ENCODE results near the gene ARL6IP4.

- no peak for TF ChIP-seq POLR2AphosphoS5 (IDR thresholded peaks at IDR 0.05)
- TF ChIP-seq, protein P1, sequence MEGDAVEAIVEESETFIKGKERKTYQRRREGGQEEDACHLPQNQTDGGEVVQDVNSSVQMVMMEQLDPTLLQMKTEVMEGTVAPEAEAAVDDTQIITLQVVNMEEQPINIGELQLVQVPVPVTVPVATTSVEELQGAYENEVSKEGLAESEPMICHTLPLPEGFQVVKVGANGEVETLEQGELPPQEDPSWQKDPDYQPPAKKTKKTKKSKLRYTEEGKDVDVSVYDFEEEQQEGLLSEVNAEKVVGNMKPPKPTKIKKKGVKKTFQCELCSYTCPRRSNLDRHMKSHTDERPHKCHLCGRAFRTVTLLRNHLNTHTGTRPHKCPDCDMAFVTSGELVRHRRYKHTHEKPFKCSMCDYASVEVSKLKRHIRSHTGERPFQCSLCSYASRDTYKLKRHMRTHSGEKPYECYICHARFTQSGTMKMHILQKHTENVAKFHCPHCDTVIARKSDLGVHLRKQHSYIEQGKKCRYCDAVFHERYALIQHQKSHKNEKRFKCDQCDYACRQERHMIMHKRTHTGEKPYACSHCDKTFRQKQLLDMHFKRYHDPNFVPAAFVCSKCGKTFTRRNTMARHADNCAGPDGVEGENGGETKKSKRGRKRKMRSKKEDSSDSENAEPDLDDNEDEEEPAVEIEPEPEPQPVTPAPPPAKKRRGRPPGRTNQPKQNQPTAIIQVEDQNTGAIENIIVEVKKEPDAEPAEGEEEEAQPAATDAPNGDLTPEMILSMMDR (IDR thresholded peaks at IDR 0.05) = no peak
- TF ChIP-seq POLR2A (IDR thresholded peaks at IDR 0.05) = no peak
- no peak for TF ChIP-seq EP300 (IDR thresholded peaks at IDR 0.05)
Observed at GRCh38 chr12:122996621-122997342, 16.3 kb downstream of the ARL6IP4 start.

Measured in suprapubic skin (tissue), 4 donors.